HCT116 (cell line): Measurements from ENCODE around the gene CCDC86. TPM values are rescaled to one million over a fixed set of nuclear protein-coding genes. Genes with fewer than 3 reads are reported as not detected.
A peak's percentile ranks its signal among the peaks of the same experiment; 100 is the strongest.

ENCODE experiments used
- ATAC-seq: fragments of 200-7000 bp; cut with Tn5 transposase; 2 replicates; pipeline ENCODE4 v1.9.1; 2020; ENCODE audit warnings: mild to moderate bottlenecking, moderate library complexity
- BruUV-seq: library from RNA; stranded (reverse); fragments of 400-500 nt; replicated peaks from 2 replicates; lab custom pipeline; 2021; lab: Mats Ljungman, UMichigan
- CTCF ChIA-PET: fragments of 300-600 bp; sonication (Branson Sonifier 250); formaldehyde crosslinking; loops from one replicate; lab custom pipeline; 2021; ENCODE audit warnings: antibody characterized with exemption; lab: Charles Lee
- POLR2A ChIA-PET: fragments of 300-600, 350-600 bp; sonication (Branson Sonifier 250); formaldehyde crosslinking; loops from one replicate; lab custom pipeline; 2021; ENCODE audit warnings: antibody characterized with exemption; lab: Charles Lee
- RAD21 ChIA-PET, 2 experiments: fragments of 300-600 bp; sonication (Branson Sonifier 250); formaldehyde crosslinking; loops; one replicate each; lab custom pipeline; 2023; ENCODE audit warnings: low total read pairs in 2 of 2; ENCODE audit not compliant: uncharacterized antibody in 2 of 2, unreplicated experiment in 2 of 2, low non-redundant PET in 1 of 2; lab: Charles Lee
- DNase-seq: peaks from one replicate; pipeline ENCODE4 v3.0.0-alpha.2; 2010; ENCODE audit warnings: low read depth, low spot score
- H2AFZ ChIP-seq: fragments of 200-600 bp; shearing (Covaris generic), sonication (generic); 2 replicates; pipeline ENCODE4 v1.6.1; 2017; ENCODE audit warnings: low read depth, mixed run types, mixed read lengths, antibody characterized with exemption, low read length; ENCODE audit not compliant: poor library complexity, severe bottlenecking
- H3K27ac ChIP-seq: 2 replicates; pipeline ENCODE4 v1.5.1; 2012; ENCODE audit warnings: low read depth, low read length
- H3K27me3 ChIP-seq: fragments of 200-600 bp; sonication (generic); 2 replicates; pipeline ENCODE4 v1.6.1; 2016; ENCODE audit warnings: mixed run types, low read length, mixed read lengths; ENCODE audit not compliant: insufficient read depth
- H3K36me3 ChIP-seq, 2 experiments: fragments of 200-500 bp in 1 of 2; fragments of 200-600 bp in 1 of 2; sonication (Bioruptor generic) in 1 of 2; sonication (generic) in 1 of 2; 2 replicates each; pipeline versions ENCODE4 v1.5.1 to v1.6.1; 2014 to 2016; ENCODE audit warnings: low read length in 2 of 2, inconsistent platforms in 1 of 2, mixed read lengths in 1 of 2, mixed run types in 1 of 2; ENCODE audit not compliant: insufficient read depth in 2 of 2, control insufficient read depth in 1 of 2
- H3K4me1 ChIP-seq, 2 experiments: fragments of 200-600 bp in 1 of 2; sonication (generic) in 1 of 2; 2 replicates each; pipeline versions ENCODE4 v1.5.1 to v1.6.1; 2012 to 2017; ENCODE audit warnings: low read length in 2 of 2, inconsistent platforms in 1 of 2, mild to moderate bottlenecking in 1 of 2, mixed read lengths in 1 of 2, mixed run types in 1 of 2, moderate library complexity in 1 of 2; ENCODE audit not compliant: insufficient read depth in 2 of 2, control insufficient read depth in 1 of 2
- H3K4me2 ChIP-seq: fragments of 200-600 bp; sonication (generic); 2 replicates; pipeline ENCODE4 v1.6.1; 2017; ENCODE audit warnings: mixed run types, low read length, mixed read lengths
- H3K4me3 ChIP-seq, 2 experiments: fragments of 200-600 bp in 1 of 2; sonication (generic) in 1 of 2; replicated peaks in 1 of 2; 2 replicates each; pipeline ENCODE4 v1.5.1; 2011 to 2016; ENCODE audit warnings: low read length in 2 of 2, control low read depth in 1 of 2, low read depth in 1 of 2, mild to moderate bottlenecking in 1 of 2, mixed read lengths in 1 of 2, mixed run types in 1 of 2
- H3K79me2 ChIP-seq: fragments of 200-600 bp; sonication (generic); 2 replicates; pipeline ENCODE4 v1.6.1; 2017; ENCODE audit warnings: mild to moderate bottlenecking, mixed run types, low read length, moderate library complexity, mixed read lengths; ENCODE audit not compliant: insufficient read depth
- H3K9ac ChIP-seq: fragments of 200-600 bp; sonication (generic); 2 replicates; pipeline ENCODE4 v1.6.1; 2016; ENCODE audit warnings: low read length, mixed read lengths
- H3K9me2 ChIP-seq: fragments of 200-600 bp; sonication (generic), shearing (Covaris generic); 2 replicates; pipeline ENCODE4 v1.6.1; 2017; ENCODE audit warnings: mixed run types, mild to moderate bottlenecking, moderate library complexity; ENCODE audit not compliant: insufficient read depth
- H3K9me3 ChIP-seq, 2 experiments: fragments of 200-500 bp in 1 of 2; fragments of 200-600 bp in 1 of 2; sonication (Bioruptor generic) in 1 of 2; sonication (generic) in 1 of 2; 2 replicates each; pipeline ENCODE4 v1.6.1; 2014 to 2017; ENCODE audit warnings: low read length in 2 of 2, mixed read lengths in 2 of 2, inconsistent platforms in 1 of 2, low read depth in 1 of 2, mild to moderate bottlenecking in 1 of 2, mixed run types in 1 of 2, moderate library complexity in 1 of 2; ENCODE audit not compliant: control insufficient read depth in 1 of 2, insufficient read depth in 1 of 2
- H4K20me1 ChIP-seq: fragments of 200-600 bp; sonication (generic), shearing (Covaris generic); 2 replicates; pipeline ENCODE4 v1.6.1; 2017; ENCODE audit warnings: mixed run types, mild to moderate bottlenecking, moderate library complexity; ENCODE audit not compliant: insufficient read depth
- SIN3A ChIP-seq: IDR thresholded peaks from 2 replicates; pipeline ENCODE4 v1.6.1; 2012; ENCODE audit warnings: low read depth
- TCF7L2 ChIP-seq: IDR thresholded peaks from 2 replicates; pipeline ENCODE4 v1.7.0; 2011; ENCODE audit warnings: borderline replicate concordance, inconsistent platforms; ENCODE audit not compliant: insufficient read depth, insufficient read length; ENCODE audit errors: extremely low read depth
- ZFX ChIP-seq: fragments of 450-650 bp; IDR thresholded peaks from 2 replicates; pipeline ENCODE4 v1.6.1; 2017
- intact Hi-C: fragments of 100-400 bp; cut with micrococcal nuclease; formaldehyde crosslinking; loops from 2 replicates; pipeline ENCODE4 v1.10.0; 2022
- total RNA-seq: library from RNA; stranded (reverse); gene quantifications from one replicate; pipeline ENCODE4 v1.2.1, GENCODE V29; 2021; ENCODE audit not compliant: unreplicated experiment

CCDC86 gene
- total RNA-seq, 1 experiment from 2014 or later: 69.6 TPM

GRCh38 chr11:60869451-60869825 is 27.5 kb downstream of the CCDC86 start:
- CTCF ChIA-PET: no interaction called here
- RAD21 ChIA-PET: no interaction called here
- no peaks in the 10 kb centered on the region for H3K9me2 ChIP-seq
- no peaks in the 10 kb centered on the region for H3K36me3 ChIP-seq
- no peaks in the 10 kb centered on the region for H3K79me2 ChIP-seq
- 0 out of 2 replicates have a peak, but pooled peaks cover under 1% of the 10 kb centered on the region for H3K27me3 ChIP-seq
- intact Hi-C loops: no loop called here
- DNase-seq (no peak), ATAC-seq (no peak)
- TF ChIP-seq ZFX: no peak
- H4K20me1 ChIP-seq: no peaks in the 10 kb centered on the region
- no peaks in the 10 kb centered on the region for H3K9me3 ChIP-seq
- H2AFZ ChIP-seq: no peak overlapping the region
- H3K4me3 ChIP-seq: no peak overlapping the region
- no peak overlapping the region for H3K4me2 ChIP-seq
- H3K4me1 ChIP-seq: peaks cover 0 to 4% of the 10 kb centered on the region in 2 experiments; a peak in 2 of 4 replicates
- H3K9ac ChIP-seq: no peak overlapping the region
- no TSS peak for BruUV-seq
- POLR2A ChIA-PET: no interaction called here
- no peak overlapping the region for H3K27ac ChIP-seq

GRCh38 chr11:60870276-60870675 is 28.4 kb downstream of the CCDC86 start:
- no peak for ATAC-seq
- Histone ChIP-seq H3K9ac (no peak overlapping the region), H3K27me3 (no peaks in the 10 kb centered on the region), H4K20me1 (no peaks in the 10 kb centered on the region), H3K4me2 (no peak overlapping the region), H3K4me1 (peaks cover 0 to 4% of the 10 kb centered on the region in 2 experiments; a peak in 2 of 4 replicates), H3K36me3 (no peaks in the 10 kb centered on the region), H3K9me2 (no peaks in the 10 kb centered on the region), H3K79me2 (no peaks in the 10 kb centered on the region), H2AFZ (no peak overlapping the region), H3K9me3 (no peaks in the 10 kb centered on the region), H3K4me3 (no peak overlapping the region), H3K27ac (no peak overlapping the region)
- RAD21 ChIA-PET: no interaction called here
- BruUV-seq: no TSS peak
- no peak for DNase-seq
- intact Hi-C loops: no loop called here
- POLR2A ChIA-PET: no interaction called here
- no peak for TF ChIP-seq SIN3A
- peak; percentile 16 for TF ChIP-seq TCF7L2
- CTCF ChIA-PET: interaction anchor here (1.0 kb wide), 1 partner anchor 17 kb away, joined by 3 read pairs; no protein-coding TSS in a partner anchor
